SIG-M5 treated with dmso at 0.1 percent for 504 hours (cell line): Measurements from ENCODE around the gene GPR39.

Experiments used
- DNase-seq: peaks from one replicate; lab custom pipeline; 2025; ENCODE audit not compliant: unreplicated experiment; lab: John Stamatoyannopoulos, UW

Gene GPR39

DNA sequence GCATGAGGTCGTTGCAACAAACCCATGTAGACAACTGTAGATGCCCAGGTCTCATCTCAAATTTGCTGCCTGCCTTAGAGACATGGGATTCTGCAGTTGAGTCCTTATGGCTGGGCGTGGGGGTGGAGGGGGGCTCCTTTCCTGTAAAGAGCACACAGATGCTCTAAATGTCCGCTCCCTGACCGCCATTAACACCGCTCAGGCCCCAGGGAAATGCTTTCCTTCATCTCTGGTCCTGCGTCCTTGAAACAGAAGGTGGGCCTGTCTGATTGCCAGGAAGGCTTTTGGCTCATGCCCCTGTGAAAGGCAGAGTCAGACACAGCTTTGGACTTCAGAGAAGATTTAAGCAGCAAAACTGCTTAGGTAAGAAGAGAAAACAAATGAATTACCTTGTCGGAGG, 25.7 kb downstream of the GPR39 start:
- no peak for DNase-seq

DNA sequence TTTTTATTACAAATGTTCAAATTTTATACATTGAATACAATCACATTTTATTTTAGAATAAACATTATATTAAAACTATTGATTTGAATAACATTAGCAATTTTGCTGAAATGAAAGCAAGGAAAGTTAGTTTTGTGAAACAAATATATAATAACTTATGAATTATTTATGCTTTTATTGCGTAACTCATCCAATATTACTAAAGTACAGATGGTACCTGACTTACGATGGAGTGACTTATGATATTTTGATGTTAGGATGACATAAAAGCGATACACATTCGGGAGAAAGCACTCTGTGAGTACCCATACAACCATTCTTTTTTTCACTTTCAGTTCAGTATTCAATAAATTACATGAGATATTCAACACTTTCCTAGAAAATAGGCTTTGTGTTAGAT, 26.5 kb downstream of the GPR39 start:
- no peak for DNase-seq

DNA sequence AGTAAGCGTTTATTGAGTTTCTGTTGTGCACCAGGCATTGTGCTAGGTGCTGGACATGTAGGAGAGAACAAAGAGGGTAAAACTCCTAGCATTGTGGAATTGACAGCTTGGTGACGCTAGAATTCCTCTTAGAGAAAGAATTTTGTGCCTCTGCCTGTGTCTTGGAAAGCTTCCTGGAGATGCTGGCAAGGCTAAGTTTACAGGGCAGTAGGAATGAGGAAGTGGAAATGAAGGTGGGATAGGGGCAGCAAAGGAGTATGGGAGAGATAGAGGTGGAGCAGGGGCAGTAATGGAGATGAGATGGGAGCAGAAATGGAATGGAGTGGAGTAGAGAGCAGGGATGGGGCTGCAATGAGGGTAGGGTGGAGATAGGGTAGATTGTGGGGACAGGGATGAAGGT, 29.8 kb downstream of the GPR39 start:
- no peak for DNase-seq

DNA sequence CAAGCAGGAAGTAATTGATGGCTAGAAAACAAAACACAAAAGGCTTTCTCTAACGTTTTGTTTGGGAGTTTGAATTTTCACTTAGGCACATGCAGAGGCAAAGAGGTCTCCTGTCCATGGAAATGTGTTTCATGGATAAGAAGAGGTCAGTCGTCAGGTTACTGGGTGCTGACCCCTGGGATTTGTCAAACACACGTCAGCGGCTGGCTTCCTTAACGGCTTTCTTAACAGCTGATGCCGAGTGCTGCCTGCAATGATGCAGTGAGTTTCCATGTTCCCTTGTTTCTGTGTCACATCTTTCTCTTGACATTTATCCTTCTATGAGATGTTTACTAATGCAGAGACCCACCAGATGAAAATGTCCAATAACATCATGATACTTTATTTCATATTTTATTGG, 31.7 kb downstream of the GPR39 start:
- DNase-seq, result no peak

DNA sequence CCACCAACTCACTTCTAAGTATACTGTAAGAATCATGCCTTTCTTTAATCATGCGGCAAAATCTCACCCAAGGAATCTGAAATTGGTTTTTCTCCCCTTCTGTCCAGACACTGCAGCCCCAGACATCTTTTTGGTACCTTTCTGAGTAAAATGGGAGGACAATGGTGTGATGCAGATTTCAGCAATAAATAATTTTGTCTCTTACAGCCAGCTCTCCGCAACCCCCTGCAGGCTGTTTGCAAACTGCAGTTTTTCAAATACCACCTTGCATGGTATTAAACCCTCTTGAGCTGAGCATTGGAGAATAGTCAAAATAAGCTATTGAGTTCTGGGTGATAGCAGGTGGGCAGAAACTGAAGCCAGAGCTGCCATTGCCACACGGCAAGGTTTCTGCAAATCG, 32.2 kb downstream of the GPR39 start:
- no peak for DNase-seq

DNA sequence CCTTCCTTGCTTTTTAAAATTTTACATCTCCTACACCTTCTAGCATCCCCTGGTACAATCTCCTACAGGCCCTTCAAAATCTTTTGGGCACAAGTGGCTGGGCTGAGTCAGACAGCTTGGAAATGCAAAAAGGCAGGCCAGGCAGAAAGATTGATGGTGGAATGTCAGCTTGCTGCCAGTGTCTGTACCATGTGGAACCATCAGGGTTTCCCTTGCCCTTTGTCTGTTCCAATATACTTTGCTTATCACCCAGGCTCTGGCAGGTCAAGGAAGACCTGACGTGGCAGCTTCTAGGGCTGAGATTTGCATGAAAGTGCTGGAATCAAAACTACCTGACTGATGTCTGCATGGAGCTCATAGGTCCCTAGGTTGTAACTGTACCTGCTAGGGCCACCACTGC, 33.3 kb downstream of the GPR39 start:
- no peak for DNase-seq

DNA sequence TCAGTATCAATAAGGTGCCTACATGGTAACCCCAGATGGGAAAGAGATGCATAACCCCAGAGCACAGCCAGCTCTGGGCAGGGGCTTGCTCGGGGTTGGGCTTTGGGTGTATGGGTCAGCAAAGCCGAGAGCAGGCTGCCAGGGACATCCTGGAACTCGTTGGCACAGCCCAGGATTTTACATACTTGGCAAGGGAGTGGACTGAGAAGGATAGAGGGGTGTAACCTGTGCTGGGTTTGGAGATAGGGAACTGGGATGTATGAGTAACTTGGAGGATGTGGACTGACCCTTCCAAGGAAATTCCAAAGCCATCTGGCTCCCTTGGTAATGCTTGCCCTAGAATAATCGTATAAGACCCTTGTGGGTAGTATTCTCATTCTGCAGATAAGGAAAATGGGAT, 44.2 kb downstream of the GPR39 start:
- DNase-seq, result no peak

DNA sequence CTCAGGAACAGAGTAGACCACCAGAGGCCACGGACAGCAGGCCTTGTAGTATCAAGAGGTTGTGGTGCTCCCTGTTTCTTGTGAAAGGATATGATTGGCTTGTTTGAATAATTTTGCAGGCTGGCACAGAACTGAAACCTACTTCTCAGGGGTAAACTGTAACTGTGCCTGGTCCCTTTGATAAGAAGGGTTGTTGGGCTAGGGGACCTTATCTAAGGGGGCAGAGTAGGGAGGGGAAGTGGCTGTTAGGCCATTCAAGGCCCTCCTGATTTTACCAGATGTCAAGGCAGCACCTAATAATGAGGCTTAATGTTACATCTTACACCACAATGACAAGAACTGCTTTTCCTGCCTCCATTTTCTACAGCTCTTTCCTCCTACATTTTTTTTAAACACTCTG, 45.6 kb downstream of the GPR39 start:
- DNase-seq, result no peak

DNA sequence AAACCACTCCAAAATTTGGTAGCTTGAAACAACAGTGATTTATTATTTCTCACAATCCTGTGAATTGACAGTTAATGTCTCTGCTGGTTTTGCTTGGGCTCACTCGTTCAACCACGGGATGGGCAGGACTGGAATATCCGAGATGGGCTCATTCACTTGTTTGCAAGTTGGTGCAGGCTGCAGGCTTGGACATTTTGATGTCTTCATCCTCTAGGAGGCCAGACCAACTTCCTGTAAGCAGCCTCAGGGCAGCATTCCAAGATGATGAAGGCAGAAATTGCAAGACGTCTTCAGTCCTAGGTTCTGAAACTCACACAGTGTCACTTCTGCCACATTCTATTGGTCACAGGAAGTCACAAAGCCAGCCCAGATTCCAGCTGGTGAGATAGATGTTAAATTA, 47.1 kb downstream of the GPR39 start:
- DNase-seq, result no peak

DNA sequence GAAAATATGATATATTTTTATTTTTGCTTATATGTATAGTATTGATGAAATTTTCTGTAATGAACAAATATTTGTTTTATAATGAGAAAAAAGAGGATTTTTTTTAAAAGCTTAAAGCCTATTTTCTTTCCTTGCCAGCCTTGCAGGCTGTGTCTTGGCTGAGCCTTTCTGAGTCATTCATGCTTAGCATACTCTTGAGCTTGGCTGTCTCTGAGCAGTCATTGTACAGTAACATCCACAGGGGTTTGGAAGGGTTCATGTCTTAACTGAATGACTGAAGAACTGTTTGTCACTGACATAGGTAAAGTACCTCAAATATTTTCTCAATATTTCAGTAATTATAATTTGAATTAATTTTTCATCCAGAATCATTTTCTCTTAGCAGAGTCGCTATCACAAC, 49.3 kb downstream of the GPR39 start:
- no peak for DNase-seq

DNA sequence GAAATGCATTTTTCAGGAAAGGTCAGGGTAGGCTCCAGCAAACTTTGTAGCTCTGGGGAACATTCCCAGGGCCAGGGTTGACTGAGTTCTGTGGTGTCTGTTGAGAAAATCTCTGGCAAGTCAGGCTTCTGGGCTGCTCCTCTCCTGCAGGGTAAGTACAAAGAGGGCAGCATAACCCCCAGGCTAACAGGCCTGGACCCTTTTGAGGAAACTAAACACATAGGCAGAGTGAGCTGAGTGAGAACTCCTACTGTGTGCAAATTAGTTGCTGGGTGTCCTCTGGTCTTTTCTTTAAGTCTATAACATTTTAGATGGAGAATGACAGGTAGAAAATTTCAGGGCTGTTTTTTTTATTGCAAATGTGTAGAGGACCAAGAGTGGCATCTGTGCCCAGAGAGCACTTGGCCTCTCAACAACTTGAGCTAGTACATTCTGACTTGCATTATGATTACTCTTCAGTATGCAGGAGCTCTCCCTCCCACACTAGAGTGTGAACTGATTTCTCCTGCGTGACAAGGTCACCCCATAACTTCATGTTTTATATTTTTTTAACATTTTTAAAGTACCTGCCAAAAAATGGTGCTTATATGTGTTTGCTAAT, 49.9 kb downstream of the GPR39 start:
- DNase-seq, result no peak

DNA sequence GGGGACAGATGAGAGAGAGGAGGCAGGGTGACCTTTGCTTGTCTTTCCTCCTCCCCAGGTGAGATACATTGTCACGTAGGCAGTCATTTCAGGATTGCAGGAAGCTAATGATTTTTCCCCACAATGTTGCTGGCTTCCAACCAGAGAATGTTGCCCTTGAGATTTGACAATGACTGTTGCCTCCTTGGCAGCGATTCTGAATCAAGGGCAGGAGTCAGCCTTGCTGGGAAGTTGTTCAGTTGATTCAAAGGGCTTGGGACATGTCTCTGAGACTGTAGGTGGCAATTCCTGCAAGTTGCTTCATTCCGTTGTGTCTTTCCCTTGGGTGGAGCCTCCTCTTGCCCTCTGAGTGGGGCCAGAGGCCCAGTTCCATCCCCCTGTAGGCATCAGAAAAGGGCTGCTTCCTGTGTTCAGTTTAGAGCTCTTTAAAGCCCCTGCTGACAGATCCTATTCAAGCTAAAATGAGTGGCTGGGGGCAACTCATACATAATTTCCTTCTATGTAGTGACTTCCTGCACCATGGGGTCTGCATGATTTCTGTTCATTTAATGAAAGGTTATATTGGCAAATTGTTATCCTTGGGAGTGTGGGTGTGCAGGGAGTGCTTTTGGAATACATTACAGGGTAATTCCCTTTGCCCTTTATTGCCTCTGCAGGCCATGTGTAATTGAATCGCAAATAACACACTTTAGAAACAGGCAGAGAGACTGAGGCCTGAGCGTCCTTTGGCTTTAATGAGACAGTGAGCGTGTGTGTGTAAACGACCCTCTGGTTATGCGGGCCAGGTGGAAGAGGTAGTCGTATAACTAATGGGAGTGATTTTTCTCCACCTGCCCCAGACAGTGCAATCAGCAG, 52.4 kb downstream of the GPR39 start:
- DNase-seq, result no peak

DNA sequence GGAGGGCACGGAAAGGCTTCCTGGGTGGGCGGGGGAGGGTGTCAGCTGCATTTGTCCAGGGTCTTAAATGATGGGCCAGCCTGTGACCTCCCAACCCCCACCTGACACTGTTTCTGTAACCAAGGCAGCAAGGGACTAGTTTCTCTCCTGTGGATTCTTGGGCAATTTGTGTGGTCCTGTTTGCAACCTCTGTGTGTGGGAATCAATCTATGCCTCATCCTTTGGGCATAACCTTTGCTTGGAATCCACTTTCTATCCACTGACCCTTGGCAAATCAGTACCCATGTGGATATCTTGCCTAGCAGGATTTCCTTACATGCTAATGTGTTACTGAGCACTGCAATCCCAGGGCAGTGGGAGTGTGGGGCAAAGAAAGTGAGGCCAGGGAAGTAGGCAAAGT, 54.1 kb downstream of the GPR39 start:
- no peak for DNase-seq

DNA sequence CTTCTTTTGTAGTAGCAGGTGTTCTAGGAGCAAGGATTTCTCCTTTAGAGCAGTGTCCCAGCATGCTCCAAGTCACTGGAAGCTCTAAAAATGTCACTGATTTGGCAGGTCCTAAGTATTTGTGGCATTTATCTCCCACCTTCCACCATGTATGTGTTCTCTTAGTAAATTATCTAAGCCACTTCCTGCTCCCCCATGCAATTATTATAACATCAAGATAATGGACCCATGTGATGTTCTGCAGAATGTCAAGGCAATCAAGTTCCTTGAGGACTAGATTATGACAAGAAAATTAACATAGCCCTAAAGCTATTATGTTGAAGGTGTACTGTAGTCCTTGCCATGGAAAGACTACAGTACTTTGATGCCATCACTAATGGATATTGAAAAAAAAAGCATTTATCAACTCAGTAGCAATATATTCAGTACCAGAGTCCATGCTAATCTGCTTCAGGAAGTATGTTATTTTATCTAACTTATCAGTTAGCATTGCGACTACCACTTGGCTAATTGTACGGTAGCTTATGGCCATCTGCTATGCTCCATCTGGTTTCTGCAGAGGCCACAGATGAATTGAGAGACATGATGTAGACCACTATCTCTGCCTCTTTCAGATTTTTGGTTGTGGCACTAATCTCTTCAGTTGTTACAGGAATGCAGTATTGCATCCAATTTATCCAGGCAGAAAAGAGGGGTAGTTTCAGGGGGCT, 56.7 kb downstream of the GPR39 start:
- DNase-seq, result no peak

DNA sequence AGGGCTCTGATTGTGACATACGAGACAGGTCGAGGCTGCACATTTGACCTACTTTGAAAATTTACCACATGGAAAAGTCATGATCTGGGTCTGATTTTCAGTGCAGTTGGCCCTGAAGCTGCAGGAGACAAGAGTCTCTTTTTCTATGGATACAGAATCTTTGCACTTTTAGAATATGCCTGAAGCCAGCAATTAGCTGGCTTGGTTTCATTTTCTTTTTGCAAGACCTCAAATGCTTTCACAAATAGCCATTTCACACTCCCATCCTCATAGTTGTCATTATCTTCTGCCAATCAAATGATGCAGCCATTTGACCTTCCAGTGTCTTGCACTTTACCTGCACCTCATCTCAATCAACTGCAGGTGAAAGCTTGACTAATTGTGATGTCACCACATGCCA, 59.0 kb downstream of the GPR39 start:
- DNase-seq, result no peak

DNA sequence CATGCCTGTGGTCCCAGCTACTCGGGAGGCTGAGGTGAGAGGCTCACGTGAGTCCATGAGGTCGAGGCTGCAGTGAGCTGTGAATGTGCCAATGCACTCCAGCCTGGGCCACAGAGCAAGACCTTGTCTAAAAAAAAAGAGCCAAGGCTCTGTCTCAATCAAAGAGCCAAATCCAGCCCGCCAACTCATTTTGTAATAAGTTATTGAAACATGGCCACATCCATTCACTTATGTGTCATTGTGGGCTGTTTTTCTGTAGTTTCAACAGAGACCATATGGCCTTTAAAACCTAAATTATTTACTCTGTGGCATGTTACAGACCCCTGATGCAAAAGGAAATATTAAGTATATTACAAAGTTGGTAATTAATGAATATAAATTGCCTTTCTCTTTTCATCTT, 60.8 kb downstream of the GPR39 start:
- DNase-seq, result no peak

DNA sequence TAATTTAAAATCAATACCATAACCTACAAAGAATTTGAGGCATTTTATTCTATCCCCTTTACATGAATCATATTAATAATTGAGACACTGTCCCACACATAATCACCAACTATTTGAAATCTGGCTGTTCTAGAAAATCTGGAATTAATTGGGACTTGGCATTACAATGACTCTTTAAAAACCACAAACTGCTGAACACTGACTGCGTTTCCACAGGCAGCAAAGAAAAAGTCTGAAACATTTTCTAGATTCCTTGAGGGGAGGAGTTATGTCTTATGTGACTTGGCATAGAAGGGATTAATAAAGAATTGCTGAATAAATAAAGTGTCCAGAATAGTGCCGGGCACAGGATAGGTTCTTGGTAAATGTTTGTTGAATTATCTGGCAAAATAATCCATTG, 61.4 kb downstream of the GPR39 start:
- no peak for DNase-seq

DNA sequence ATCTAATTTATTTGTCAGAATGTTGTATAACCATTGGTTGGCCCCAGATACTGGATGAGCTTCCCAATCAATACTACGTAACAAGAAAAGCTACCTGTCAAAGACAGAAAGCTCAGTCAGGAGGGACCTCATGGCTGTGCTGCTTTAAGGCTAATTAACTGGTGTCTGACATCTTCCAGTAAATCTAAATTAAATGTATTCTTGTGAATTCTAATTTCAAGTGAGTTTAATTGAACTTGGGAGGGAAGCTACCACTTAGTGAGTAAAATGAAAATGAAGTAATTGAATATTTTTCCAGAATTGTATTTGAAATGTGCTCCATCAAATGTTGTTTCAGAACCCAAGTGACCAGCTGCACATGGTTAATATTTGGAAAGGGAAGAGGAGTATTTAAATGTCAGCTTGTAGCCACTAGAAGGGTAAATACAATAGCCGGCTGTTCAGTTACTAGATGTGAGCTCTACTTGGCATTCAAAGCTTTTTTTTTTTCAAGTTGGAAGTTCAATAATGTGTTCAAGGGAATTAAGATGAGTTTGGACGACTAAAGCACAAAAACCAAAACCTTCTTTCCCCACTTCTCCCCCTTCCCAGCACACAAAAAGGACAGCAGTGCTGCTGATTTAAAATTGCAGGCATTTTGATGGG, 62.0 kb downstream of the GPR39 start:
- no peak for DNase-seq

DNA sequence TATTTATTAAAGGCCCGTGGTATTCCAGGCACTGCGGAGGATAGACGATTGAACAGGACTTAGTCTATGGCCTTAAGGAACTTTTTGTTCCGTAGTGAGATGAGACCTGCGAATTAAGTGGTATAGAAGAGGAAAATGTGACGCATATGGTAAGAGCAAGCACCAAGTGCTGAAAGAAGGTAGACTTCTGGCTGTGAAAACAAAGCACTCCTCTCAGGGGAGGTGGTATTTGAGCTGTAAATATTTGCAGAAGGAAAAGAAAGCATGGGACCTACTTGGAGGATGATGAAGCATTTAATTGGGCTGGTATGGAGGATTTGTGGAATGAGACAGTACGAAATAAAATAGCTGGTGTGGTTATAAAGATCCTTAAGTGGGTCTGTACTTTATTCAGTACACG, 62.5 kb downstream of the GPR39 start:
- no peak for DNase-seq

DNA sequence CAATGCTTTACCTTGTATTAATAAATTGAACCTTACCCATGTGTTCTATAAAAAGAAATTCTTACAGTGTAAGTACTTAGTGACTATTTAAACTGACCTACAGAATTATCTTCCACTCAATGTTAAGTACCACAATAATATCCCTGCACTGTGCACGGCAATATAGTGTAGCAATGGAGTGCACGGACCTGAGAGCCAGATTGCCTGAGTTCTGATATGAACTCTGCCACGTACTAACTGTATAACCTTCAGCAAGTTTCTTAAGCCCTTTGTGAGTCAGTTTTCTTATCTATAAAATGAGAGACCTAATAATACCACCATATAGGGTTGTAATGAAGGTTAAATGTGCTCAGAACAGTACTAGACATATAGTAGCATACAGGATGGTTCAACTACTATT, 66.2 kb downstream of the GPR39 start:
- no peak for DNase-seq

DNA sequence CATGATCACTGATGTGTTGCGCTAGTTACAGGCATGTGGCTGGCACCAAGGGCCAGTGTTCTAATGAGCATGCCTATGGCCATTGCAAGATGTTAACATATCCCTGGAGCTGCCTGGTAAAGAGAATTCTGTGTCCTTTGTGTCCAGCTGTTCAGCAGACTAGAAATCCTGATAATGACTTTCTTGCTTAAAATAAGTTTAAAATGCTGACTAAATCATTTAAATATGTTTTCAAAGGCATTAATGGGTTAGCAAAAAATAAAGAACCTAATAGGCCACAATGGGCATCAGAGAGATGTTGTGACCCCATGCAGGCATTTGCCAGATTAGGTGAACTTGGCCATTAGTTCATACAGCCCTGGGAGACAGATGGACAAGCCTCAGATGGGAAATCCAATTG, 67.5 kb downstream of the GPR39 start:
- DNase-seq, result no peak

DNA sequence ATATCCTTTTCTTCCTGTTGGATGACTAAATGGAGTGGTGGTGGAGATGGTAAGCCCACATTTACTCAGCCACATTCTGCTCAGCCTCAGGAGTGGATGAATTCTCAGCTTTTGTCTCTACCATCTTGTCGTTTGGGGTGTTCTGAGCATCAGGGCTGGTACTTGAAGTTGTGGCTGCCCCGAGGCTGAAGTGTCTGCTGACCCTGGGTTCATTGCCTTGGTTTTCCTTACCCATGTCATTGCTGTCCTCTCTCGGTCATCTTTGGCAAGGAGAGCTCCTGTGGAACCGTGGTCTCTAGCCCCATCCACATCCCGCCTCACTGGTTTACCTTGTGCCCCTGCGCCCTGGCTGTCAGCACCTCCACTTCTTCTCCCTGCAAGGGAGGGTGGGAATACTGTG, 71.9 kb downstream of the GPR39 start:
- no peak for DNase-seq
